Uterus (tissue), 2 donors: ENCODE measurements around the gene CCDC74A.
"Not testable (repeated sequence)": the region's sequence is repeated elsewhere in the genome, so short reads cannot be mapped to it uniquely, and the experiment has no call there.

Experiments
- POLR2A ChIP-seq, 2 donors: fragments of 450-650 bp; IDR thresholded peaks; one replicate each; pipeline ENCODE4 v1.6.1; 2016; ENCODE audit warnings: antibody characterized with exemption in 2 of 2, mild to moderate bottlenecking in 1 of 2, moderate library complexity in 1 of 2
- TF ChIP-seq, protein P1 (sequence below), 4 experiments: fragments of 200-600 bp in 2 of 4; fragments of 450-650 bp in 2 of 4; sonication (generic) in 2 of 4; IDR thresholded peaks; one replicate each; pipeline ENCODE4 v1.5.1; 2016 to 2019; ENCODE audit warnings: antibody characterized with exemption in 4 of 4, mild to moderate bottlenecking in 2 of 4, moderate library complexity in 1 of 4

- TF ChIP-seq, protein P1, sequence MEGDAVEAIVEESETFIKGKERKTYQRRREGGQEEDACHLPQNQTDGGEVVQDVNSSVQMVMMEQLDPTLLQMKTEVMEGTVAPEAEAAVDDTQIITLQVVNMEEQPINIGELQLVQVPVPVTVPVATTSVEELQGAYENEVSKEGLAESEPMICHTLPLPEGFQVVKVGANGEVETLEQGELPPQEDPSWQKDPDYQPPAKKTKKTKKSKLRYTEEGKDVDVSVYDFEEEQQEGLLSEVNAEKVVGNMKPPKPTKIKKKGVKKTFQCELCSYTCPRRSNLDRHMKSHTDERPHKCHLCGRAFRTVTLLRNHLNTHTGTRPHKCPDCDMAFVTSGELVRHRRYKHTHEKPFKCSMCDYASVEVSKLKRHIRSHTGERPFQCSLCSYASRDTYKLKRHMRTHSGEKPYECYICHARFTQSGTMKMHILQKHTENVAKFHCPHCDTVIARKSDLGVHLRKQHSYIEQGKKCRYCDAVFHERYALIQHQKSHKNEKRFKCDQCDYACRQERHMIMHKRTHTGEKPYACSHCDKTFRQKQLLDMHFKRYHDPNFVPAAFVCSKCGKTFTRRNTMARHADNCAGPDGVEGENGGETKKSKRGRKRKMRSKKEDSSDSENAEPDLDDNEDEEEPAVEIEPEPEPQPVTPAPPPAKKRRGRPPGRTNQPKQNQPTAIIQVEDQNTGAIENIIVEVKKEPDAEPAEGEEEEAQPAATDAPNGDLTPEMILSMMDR (IDR thresholded peaks at IDR 0.05) = not testable (repeated sequence)
- not testable (repeated sequence) for TF ChIP-seq POLR2A (IDR thresholded peaks at IDR 0.05)
Observed at GRCh38 chr2:131511969-131512870, 15.5 kb upstream of the CCDC74A start.
